Liver (tissue), 9 donors: ENCODE results near the gene BRSK1. TPM values are rescaled to one million over a fixed set of nuclear protein-coding genes. Genes with fewer than 3 reads are reported as not detected.

Experiments
- DNase-seq: peaks from one replicate; pipeline ENCODE4 v3.0.0-alpha.2; 2017; ENCODE audit warnings: low spot score
- H3K27ac ChIP-seq, 2 donors: one replicate each; pipeline ENCODE4 v1.7.0; 2013; ENCODE audit warnings: inconsistent platforms in 2 of 2, low read length in 2 of 2, control low read depth in 1 of 2, low read depth in 1 of 2, mild to moderate bottlenecking in 1 of 2
- H3K27me3 ChIP-seq, 4 donors: one replicate each; pipeline versions ENCODE4 v1.6.1 to v1.7.0; 2013; ENCODE audit warnings: low read length in 3 of 4, inconsistent platforms in 1 of 4, mild to moderate bottlenecking in 1 of 4, moderate library complexity in 1 of 4; ENCODE audit not compliant: control insufficient read depth in 4 of 4, insufficient read depth in 4 of 4
- H3K36me3 ChIP-seq, 4 donors: one replicate each; pipeline versions ENCODE4 v1.6.1 to v1.7.0; 2013; ENCODE audit warnings: low read length in 3 of 4, mild to moderate bottlenecking in 3 of 4, low read depth in 1 of 4, moderate library complexity in 1 of 4; ENCODE audit not compliant: control insufficient read depth in 4 of 4, insufficient read depth in 3 of 4
- H3K4me1 ChIP-seq, 4 donors: one replicate each; pipeline versions ENCODE4 v1.6.1 to v1.7.0; 2013; ENCODE audit warnings: low read length in 3 of 4, mild to moderate bottlenecking in 3 of 4, moderate library complexity in 1 of 4; ENCODE audit not compliant: control insufficient read depth in 4 of 4, insufficient read depth in 4 of 4
- H3K4me3 ChIP-seq, 3 donors: one replicate each; pipeline versions ENCODE4 v1.6.1 to v1.7.0; 2013; ENCODE audit warnings: low read length in 3 of 3, control low read depth in 1 of 3, low read depth in 1 of 3, mild to moderate bottlenecking in 1 of 3
- H3K9ac ChIP-seq, 2 donors: one replicate each; pipeline ENCODE4 v1.7.0; 2013; ENCODE audit warnings: low read length in 2 of 2, mild to moderate bottlenecking in 2 of 2, moderate library complexity in 2 of 2, control low read depth in 1 of 2, low read depth in 1 of 2
- H3K9me3 ChIP-seq, 4 donors: one replicate each; pipeline versions ENCODE4 v1.6.1 to v1.7.0; 2013; ENCODE audit warnings: low read length in 3 of 4; ENCODE audit not compliant: control insufficient read depth in 4 of 4
- ATF3 ChIP-seq: IDR thresholded peaks from 2 replicates; pipeline ENCODE4 v1.6.1; 2016; ENCODE audit warnings: antibody characterized with exemption
- EGR1 ChIP-seq, 2 donors: IDR thresholded peaks; 2 replicates each; pipeline ENCODE4 v1.6.1; 2016 to 2018; ENCODE audit warnings: antibody characterized with exemption in 2 of 2, low read depth in 2 of 2
- JUND ChIP-seq, 2 donors: IDR thresholded peaks; 2 replicates each; pipeline ENCODE4 v1.6.1; 2016; ENCODE audit warnings: antibody characterized with exemption in 2 of 2
- MAX ChIP-seq: IDR thresholded peaks from 2 replicates; pipeline ENCODE4 v1.6.1; 2016; ENCODE audit warnings: antibody characterized with exemption
- REST ChIP-seq: IDR thresholded peaks from 2 replicates; pipeline ENCODE4 v1.6.1; 2016; ENCODE audit warnings: antibody characterized with exemption, mild to moderate bottlenecking
- ZBTB33 ChIP-seq: IDR thresholded peaks from 2 replicates; pipeline ENCODE4 v1.6.1; 2016; ENCODE audit warnings: antibody characterized with exemption
- WGBS: extraction: QIAGEN DNeasy Blood & Tissue Kit; methylation state at CpG from one replicate; pipeline ENCODE4 v1.1.7; 2013; 5-methylcytosine and 5-hydroxymethylcytosine counted together
- polyA plus RNA-seq, 2 donors: library from polyadenylated mRNA; stranded (reverse) in 1 of 2; unstranded in 1 of 2; fragments of 200-250 nt in 1 of 2; fragments of >200 nt in 1 of 2; fragmentation: Nextera tagmentation in 1 of 2; extraction: Ambion mirVana in 1 of 2; gene quantifications; one replicate each; pipeline versions ENCODE4 v1.2.1 to v1.2.3, GENCODE V29; 2013 to 2015
- total RNA-seq, 2 donors: library from RNA; depleted of rRNA; stranded (reverse); fragments of >200 nt; gene quantifications; one replicate each; pipeline ENCODE4 v1.2.3, GENCODE V29; 2014
- donor health status: healthy.
- donor health status: healthy.
- donor health status: healthy.
- donor health status: healthy.
- donor health status: healthy.

Gene BRSK1
- total and polyA plus RNA-seq, 4 donors: 0.10 to 0.65 (median 0.42) TPM; not detected in 1

GRCh38 chr19:55241935-55242464 is 41.8 kb upstream of the BRSK1 start (continued):
- no peak for TF ChIP-seq ZBTB33

GRCh38 chr19:55242517-55242916 is 41.3 kb upstream of the BRSK1 start:
- TF ChIP-seq REST (no peak), EGR1 (IDR thresholded peaks at IDR 0.05; ENCODE audit: low read depth in 2 of 2) (no peak), ZBTB33 (no peak), ATF3 (no peak)
- no peak overlapping the region for H3K27ac ChIP-seq
- no peaks in the 10 kb centered on the region for H3K9me3 ChIP-seq
- H3K4me1 ChIP-seq: no peaks in the 10 kb centered on the region
- H3K9ac ChIP-seq: no peak overlapping the region
- peaks cover 41 to 87% (median 48%) of the 10 kb centered on the region in 4 donors for H3K36me3 ChIP-seq
- H3K4me3 ChIP-seq: no peak overlapping the region
- no peaks in the 10 kb centered on the region for H3K27me3 ChIP-seq
- no peak for DNase-seq
- 91% methylated on average over 7 of the region's 7 CpGs for WGBS

GRCh38 chr19:55244004-55244680 is 39.7 kb upstream of the BRSK1 start:
- 93% methylated on average over 12 of the region's 12 CpGs for WGBS
- TF ChIP-seq MAX (no peak), EGR1 (IDR thresholded peaks at IDR 0.05; ENCODE audit: low read depth in 2 of 2) (no peak), JUND (IDR thresholded peaks at IDR 0.05) (no peak)
- Histone ChIP-seq H3K4me3 (no peak overlapping the region), H3K9ac (no peak overlapping the region), H3K27me3 (no peaks in the 10 kb centered on the region), H3K36me3 (peaks cover 32 to 71% (median 38%) of the 10 kb centered on the region in 4 donors), H3K27ac (no peak overlapping the region), H3K9me3 (no peaks in the 10 kb centered on the region), H3K4me1 (no peaks in the 10 kb centered on the region)
- DNase-seq: no peak
